Measurements from ENCODE around the gene BARX2. TPM values are rescaled to one million over a fixed set of nuclear protein-coding genes. Genes with fewer than 3 reads are reported as not detected.

The BARX2 gene
- total RNA-seq, 1 experiment from 2014 or later = not detected

- no peak for DNase-seq (ENCODE audit: low spot score)
These were observed 2.1 kb upstream of the BARX2 start for GRCh38 chr11:129373489-129373953.

- no peak for DNase-seq (ENCODE audit: low spot score)
These were observed 1.3 kb upstream of the BARX2 start for GRCh38 chr11:129374081-129374992.

- no peak for DNase-seq (ENCODE audit: low spot score)
These were observed 476 bp upstream of the BARX2 start for GRCh38 chr11:129374993-129375750.

- DNase-seq (ENCODE audit: low spot score) = no peak
These were observed 1.2 kb downstream of the BARX2 start for GRCh38 chr11:129376658-129377341.

GRCh38 chr11:129377739-129378138 is 2.1 kb downstream of the BARX2 start:
- DNase-seq (ENCODE audit: low spot score) = no peak

- no peak for DNase-seq (ENCODE audit: low spot score)
These were observed 4.8 kb downstream of the BARX2 start for GRCh38 chr11:129380413-129380812.

- DNase-seq (ENCODE audit: low spot score) = no peak
These were observed 6.9 kb downstream of the BARX2 start for GRCh38 chr11:129382583-129382982.

GRCh38 chr11:129383060-129383459 is 7.4 kb downstream of the BARX2 start:
- no peak for DNase-seq (ENCODE audit: low spot score)

GRCh38 chr11:129383502-129383901 is 7.9 kb downstream of the BARX2 start:
- DNase-seq (ENCODE audit: low spot score) = no peak

GRCh38 chr11:129384415-129384814 is 8.8 kb downstream of the BARX2 start:
- DNase-seq (ENCODE audit: low spot score) = no peak

- DNase-seq (ENCODE audit: low spot score) = no peak
These were observed 10.2 kb downstream of the BARX2 start for GRCh38 chr11:129385801-129386200.

- peak; percentile 22 for DNase-seq (ENCODE audit: low spot score)
These were observed 11.2 kb downstream of the BARX2 start for GRCh38 chr11:129386795-129387397.

- DNase-seq (ENCODE audit: low spot score) = no peak
These were observed 11.8 kb downstream of the BARX2 start for GRCh38 chr11:129387434-129387833.

- no peak for DNase-seq (ENCODE audit: low spot score)
These were observed 13.2 kb downstream of the BARX2 start for GRCh38 chr11:129388824-129389223.

GRCh38 chr11:129390303-129390821 is 14.7 kb downstream of the BARX2 start:
- no peak for DNase-seq (ENCODE audit: low spot score)

- DNase-seq (ENCODE audit: low spot score) = no peak
These were observed 15.7 kb downstream of the BARX2 start for GRCh38 chr11:129391360-129391759.

GRCh38 chr11:129391821-129392220 is 16.2 kb downstream of the BARX2 start:
- no peak for DNase-seq (ENCODE audit: low spot score)

- no peak for DNase-seq (ENCODE audit: low spot score)
These were observed 17.3 kb downstream of the BARX2 start for GRCh38 chr11:129392995-129393394.

- no peak for DNase-seq (ENCODE audit: low spot score)
These were observed 19.1 kb downstream of the BARX2 start for GRCh38 chr11:129394709-129395108.

- DNase-seq (ENCODE audit: low spot score) = no peak
These were observed 19.8 kb downstream of the BARX2 start for GRCh38 chr11:129395432-129395831.

- no peak for DNase-seq (ENCODE audit: low spot score)
These were observed 20.2 kb downstream of the BARX2 start for GRCh38 chr11:129395883-129396282.
